CD4-positive, alpha-beta T cell treated with Interleukin-15 for 4 hours (primary cell): ENCODE data around the gene NKX6-2.
"Not testable (repeated sequence)": the region's sequence is repeated elsewhere in the genome, so short reads cannot be mapped to it uniquely, and the experiment has no call there.

Source experiments
- DNase-seq: peaks from one replicate; pipeline ENCODE4 v3.0.0-alpha.2; 2020; ENCODE audit warnings: low spot score

Gene NKX6-2

GRCh38 chr10:132754071-132754470, 31.9 kb downstream of the NKX6-2 start:
- no peak for DNase-seq

GRCh38 chr10:132753596-132753995, 32.4 kb downstream of the NKX6-2 start:
- DNase-seq, result no peak

GRCh38 chr10:132752961-132753360, 33.0 kb downstream of the NKX6-2 start:
- DNase-seq, result no peak

- DNase-seq, result no peak
Measured at GRCh38 chr10:132752378-132752777, 33.6 kb downstream of the NKX6-2 start.

- no peak for DNase-seq
Measured at GRCh38 chr10:132750936-132751335, 35.0 kb downstream of the NKX6-2 start.

GRCh38 chr10:132749371-132749795, 36.6 kb downstream of the NKX6-2 start:
- no peak for DNase-seq

GRCh38 chr10:132748545-132749370, 37.2 kb downstream of the NKX6-2 start:
- DNase-seq, result no peak

GRCh38 chr10:132748135-132748534, 37.8 kb downstream of the NKX6-2 start:
- DNase-seq, result no peak

- no peak for DNase-seq
Measured at GRCh38 chr10:132746801-132747625, 38.9 kb downstream of the NKX6-2 start.

- DNase-seq, result no peak
Measured at GRCh38 chr10:132746386-132746785, 39.6 kb downstream of the NKX6-2 start.

- no peak for DNase-seq
Measured at GRCh38 chr10:132745971-132746370, 40.0 kb downstream of the NKX6-2 start.

- DNase-seq, result no peak
Measured at GRCh38 chr10:132745511-132745910, 40.4 kb downstream of the NKX6-2 start.

- no peak for DNase-seq
Measured at GRCh38 chr10:132744839-132745238, 41.1 kb downstream of the NKX6-2 start.

- DNase-seq, result no peak
Measured at GRCh38 chr10:132743925-132744490, 41.9 kb downstream of the NKX6-2 start.

- not testable (repeated sequence) for DNase-seq
Measured at GRCh38 chr10:132743196-132743924, 42.6 kb downstream of the NKX6-2 start.

- DNase-seq, result no peak
Measured at GRCh38 chr10:132742837-132743194, 43.1 kb downstream of the NKX6-2 start.

- DNase-seq, result no peak
Measured at GRCh38 chr10:132742167-132742836, 43.6 kb downstream of the NKX6-2 start.

GRCh38 chr10:132740588-132740987, 45.4 kb downstream of the NKX6-2 start:
- DNase-seq, result no peak

- DNase-seq, result no peak
Measured at GRCh38 chr10:132739225-132739613, 46.7 kb downstream of the NKX6-2 start.

- no peak for DNase-seq
Measured at GRCh38 chr10:132738454-132739224, 47.3 kb downstream of the NKX6-2 start.
